Measurements from ENCODE around the gene ASCL2. TPM values are rescaled to one million over a fixed set of nuclear protein-coding genes. Genes with fewer than 3 reads are reported as not detected.

ASCL2 gene
- total and polyA plus RNA-seq, 10 of the 15 experiments (the other 5 are each of a cell fraction or from before 2014, with no cell fraction given) = not detected

DNA sequence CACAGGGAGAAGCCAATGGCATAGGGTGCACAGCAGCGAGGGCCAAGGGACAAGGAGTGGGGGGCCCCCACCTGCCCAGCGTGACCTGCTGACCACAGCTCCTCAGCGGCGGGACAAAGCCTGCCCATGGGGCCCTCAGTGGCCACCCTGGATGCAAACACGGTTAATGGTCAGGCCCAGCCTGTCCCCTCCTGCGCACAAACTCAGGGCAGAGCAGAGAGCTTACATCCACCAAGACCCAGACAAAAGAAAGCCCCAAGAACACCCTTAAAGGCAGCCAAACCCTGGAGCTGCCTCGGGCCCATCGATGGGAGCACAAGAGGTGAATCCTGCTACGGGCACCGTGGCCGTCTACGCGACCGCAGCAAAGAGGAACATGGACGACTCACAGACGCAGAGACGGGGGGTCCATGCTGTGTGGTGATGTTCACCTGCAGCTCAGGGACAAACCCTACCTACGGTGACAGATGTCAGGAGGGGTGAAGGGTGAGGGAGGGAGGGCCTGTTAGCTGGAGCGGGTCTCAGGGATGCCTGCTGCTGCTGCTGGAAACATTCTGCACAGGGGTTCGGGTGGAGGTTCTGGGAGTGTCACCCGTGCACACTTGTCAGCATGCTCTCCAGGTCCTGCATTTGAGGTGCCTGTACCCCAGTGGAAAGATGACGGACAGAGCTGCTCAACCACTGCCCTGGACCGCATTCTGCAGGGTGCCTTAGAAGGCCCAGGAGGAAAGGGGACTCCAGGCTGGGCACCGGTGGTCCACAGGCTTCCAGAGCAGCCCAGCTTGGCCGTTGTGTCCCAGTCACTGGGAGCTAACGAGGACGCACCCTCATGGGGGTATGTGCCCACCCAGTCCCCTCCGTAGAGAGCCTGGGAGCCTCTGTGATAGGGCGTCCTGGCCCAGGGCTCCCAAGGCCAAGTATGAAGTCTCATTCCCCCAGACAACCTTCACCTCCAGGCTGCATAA, 11.6 kb downstream of the ASCL2 start (continued):
- TF ChIP-seq, protein P1, sequence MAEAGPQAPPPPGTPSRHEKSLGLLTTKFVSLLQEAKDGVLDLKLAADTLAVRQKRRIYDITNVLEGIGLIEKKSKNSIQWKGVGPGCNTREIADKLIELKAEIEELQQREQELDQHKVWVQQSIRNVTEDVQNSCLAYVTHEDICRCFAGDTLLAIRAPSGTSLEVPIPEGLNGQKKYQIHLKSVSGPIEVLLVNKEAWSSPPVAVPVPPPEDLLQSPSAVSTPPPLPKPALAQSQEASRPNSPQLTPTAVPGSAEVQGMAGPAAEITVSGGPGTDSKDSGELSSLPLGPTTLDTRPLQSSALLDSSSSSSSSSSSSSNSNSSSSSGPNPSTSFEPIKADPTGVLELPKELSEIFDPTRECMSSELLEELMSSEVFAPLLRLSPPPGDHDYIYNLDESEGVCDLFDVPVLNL (IDR thresholded peaks at IDR 0.05; ENCODE audit: low read depth, low read length) = no peak
- TF ChIP-seq BACH1 (IDR thresholded peaks at IDR 0.05; ENCODE audit: borderline replicate concordance) (no peak), EED (IDR thresholded peaks at IDR 0.05; ENCODE audit: low read depth) (no peak), POLR2A (IDR thresholded peaks at IDR 0.05; ENCODE audit: low read depth, low read length) (no peak), HDAC2 (IDR thresholded peaks at IDR 0.05) (no peak), ATF7 (IDR thresholded peaks at IDR 0.05; ENCODE audit: low read depth) (no peak)

DNA sequence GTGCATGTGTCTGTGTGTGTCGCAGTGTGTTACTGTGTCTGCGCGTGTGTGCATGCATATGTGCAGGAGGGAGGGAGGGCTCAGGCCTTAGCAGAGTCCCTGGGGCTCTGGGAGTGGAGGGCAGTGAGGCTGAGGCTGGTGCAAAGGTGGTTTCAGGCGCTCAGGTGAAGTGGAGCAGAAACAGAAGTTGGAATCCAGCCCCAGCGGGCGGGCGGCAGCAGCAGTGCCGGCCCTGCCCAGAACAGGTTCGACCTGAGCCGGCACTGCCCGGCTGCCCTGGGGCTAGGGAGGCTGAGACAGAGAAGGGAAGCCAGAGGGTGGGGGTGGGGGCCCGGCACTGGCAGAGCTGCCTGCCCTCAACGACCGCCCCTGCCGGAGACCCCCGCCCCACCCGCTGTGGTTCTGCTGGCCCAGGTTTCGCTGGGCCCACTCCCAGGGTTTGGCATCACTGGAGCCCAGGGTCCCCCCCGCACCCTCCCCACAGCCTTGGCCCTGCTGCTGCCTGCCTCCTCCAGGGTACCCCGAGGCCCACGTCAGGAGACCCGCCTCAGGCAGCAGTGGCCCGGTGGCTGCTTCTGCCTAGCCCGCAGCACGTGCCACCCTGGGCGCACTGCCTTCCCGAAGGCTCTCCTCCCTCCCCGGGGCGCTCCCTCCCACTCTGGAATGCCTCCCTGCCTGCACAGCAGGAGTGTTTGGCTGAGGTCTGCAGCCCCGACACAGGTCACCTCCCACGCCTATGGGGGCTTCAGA, 13.3 kb downstream of the ASCL2 start:
- no TSS peak for BruUV-seq (replicated peaks)
- Histone ChIP-seq H3K27ac (ENCODE audit: control insufficient read depth, insufficient read depth) (no peak overlapping the region), H3K9ac (ENCODE audit: control insufficient read depth, insufficient read depth, low read length) (no peak overlapping the region), H3K4me1 (ENCODE audit: control insufficient read depth, insufficient read depth, low read length) (no peaks in the 10 kb centered on the region), H3K4me2 (ENCODE audit: control insufficient read depth, insufficient read depth) (no peak overlapping the region), H3K79me2 (ENCODE audit: control insufficient read depth, insufficient read depth, low read length) (no peaks in the 10 kb centered on the region), H3K9me3 (replicated peaks; ENCODE audit: control insufficient read depth, insufficient read depth, low read length) (no peaks in the 10 kb centered on the region), H3K4me3 (no peak overlapping the region), H4K20me1 (ENCODE audit: control insufficient read depth, insufficient read depth) (no peaks in the 10 kb centered on the region), H3K36me3 (ENCODE audit: control insufficient read depth in 2 of 2, insufficient read depth in 2 of 2, low read length in 1 of 2) (no peaks in the 10 kb centered on the region), H2AFZ (ENCODE audit: control insufficient read depth, low read depth, low read length) (no peak overlapping the region), H3K27me3 (replicated peaks in 1 of 2; ENCODE audit: control insufficient read depth in 2 of 2, insufficient read depth in 2 of 2, low read length in 1 of 2) (no peaks in the 10 kb centered on the region)
- intact Hi-C loops (cut with micrococcal nuclease; ENCODE audit: unreplicated experiment) = no loop called here
- FAIRE-seq = no peak
- ChIA-PET SMC1A (ENCODE audit: uncharacterized antibody, unreplicated experiment) (no interaction called here), RAD21 (ENCODE audit: unreplicated experiment) (no interaction called here), CTCF (no interaction called here), POLR2A (no interaction called here)
- ATAC-seq = no peak
- 66% methylated on average over 25 of the region's 31 CpGs for WGBS (ENCODE audit: insufficient coverage, insufficient replicate concordance, low lambda C conversion rate, missing lambda C conversion rate)
- in situ Hi-C loops (cut with MboI) = no loop called here
- no peak for DNase-seq (ENCODE audit: low read depth, low spot score)
- TF ChIP-seq FOS (IDR thresholded peaks at IDR 0.05; ENCODE audit: borderline replicate concordance, extremely low read depth, insufficient read length) (no peak), ATF7 (IDR thresholded peaks at IDR 0.05; ENCODE audit: low read depth) (no peak), NFYA (IDR thresholded peaks at IDR 0.05; ENCODE audit: borderline replicate concordance, low read depth, low read length) (no peak), LARP7 (IDR thresholded peaks at IDR 0.05) (no peak), JUNB (IDR thresholded peaks at IDR 0.05) (no peak), BHLHE40 (IDR thresholded peaks at IDR 0.05; ENCODE audit: borderline replicate concordance in 1 of 2, low read depth in 2 of 2, low read length in 1 of 2) (no peak), MEF2B (IDR thresholded peaks at IDR 0.05; ENCODE audit: partially characterized antibody, poor library complexity, severe bottlenecking) (no peak), YY1 (IDR thresholded peaks at IDR 0.05; ENCODE audit: low read depth, low read length) (no peak), HDAC2 (IDR thresholded peaks at IDR 0.05) (no peak), POLR2AphosphoS2 (IDR thresholded peaks at IDR 0.05; ENCODE audit: low read depth, low read length) (no peak)
- TF ChIP-seq, protein P2, sequence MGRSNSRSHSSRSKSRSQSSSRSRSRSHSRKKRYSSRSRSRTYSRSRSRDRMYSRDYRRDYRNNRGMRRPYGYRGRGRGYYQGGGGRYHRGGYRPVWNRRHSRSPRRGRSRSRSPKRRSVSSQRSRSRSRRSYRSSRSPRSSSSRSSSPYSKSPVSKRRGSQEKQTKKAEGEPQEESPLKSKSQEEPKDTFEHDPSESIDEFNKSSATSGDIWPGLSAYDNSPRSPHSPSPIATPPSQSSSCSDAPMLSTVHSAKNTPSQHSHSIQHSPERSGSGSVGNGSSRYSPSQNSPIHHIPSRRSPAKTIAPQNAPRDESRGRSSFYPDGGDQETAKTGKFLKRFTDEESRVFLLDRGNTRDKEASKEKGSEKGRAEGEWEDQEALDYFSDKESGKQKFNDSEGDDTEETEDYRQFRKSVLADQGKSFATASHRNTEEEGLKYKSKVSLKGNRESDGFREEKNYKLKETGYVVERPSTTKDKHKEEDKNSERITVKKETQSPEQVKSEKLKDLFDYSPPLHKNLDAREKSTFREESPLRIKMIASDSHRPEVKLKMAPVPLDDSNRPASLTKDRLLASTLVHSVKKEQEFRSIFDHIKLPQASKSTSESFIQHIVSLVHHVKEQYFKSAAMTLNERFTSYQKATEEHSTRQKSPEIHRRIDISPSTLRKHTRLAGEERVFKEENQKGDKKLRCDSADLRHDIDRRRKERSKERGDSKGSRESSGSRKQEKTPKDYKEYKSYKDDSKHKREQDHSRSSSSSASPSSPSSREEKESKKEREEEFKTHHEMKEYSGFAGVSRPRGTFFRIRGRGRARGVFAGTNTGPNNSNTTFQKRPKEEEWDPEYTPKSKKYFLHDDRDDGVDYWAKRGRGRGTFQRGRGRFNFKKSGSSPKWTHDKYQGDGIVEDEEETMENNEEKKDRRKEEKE (IDR thresholded peaks at IDR 0.05) = no peak
